ENCODE measurements around the gene CD300LF. TPM values are rescaled to one million over a fixed set of nuclear protein-coding genes. Genes with fewer than 3 reads are reported as not detected.

The CD300LF gene
- polyA plus RNA-seq, 1 experiment: not detected

GRCh38 chr17:74695629-74696028, 17.1 kb downstream of the CD300LF start:
- H3K4me3 ChIP-seq (ENCODE audit: low read depth, low read length): no peak overlapping the region
- TF ChIP-seq CTCF (IDR thresholded peaks at IDR 0.05; ENCODE audit: insufficient read depth, low read depth, low read length): no peak
- H3K36me3 ChIP-seq (ENCODE audit: control insufficient read depth, insufficient read depth, low read length): no peaks in the 10 kb centered on the region
- CTCF ChIA-PET: no interaction called here
- H3K27me3 ChIP-seq (ENCODE audit: control insufficient read depth, insufficient read depth, low read length): 0 out of 2 replicates have a peak, but pooled peaks cover 2% of the 10 kb centered on the region
- no peak for DNase-seq (ENCODE audit: low read depth)
- POLR2A ChIA-PET: no interaction called here

GRCh38 chr17:74694081-74694480, 18.6 kb downstream of the CD300LF start:
- CTCF ChIA-PET: no interaction called here
- no peaks in the 10 kb centered on the region for H3K36me3 ChIP-seq (ENCODE audit: control insufficient read depth, insufficient read depth, low read length)
- 0 out of 2 replicates have a peak, but pooled peaks cover 2% of the 10 kb centered on the region for H3K27me3 ChIP-seq (ENCODE audit: control insufficient read depth, insufficient read depth, low read length)
- DNase-seq (ENCODE audit: low read depth): no peak
- H3K4me3 ChIP-seq (ENCODE audit: low read depth, low read length): no peak overlapping the region
- TF ChIP-seq CTCF (IDR thresholded peaks at IDR 0.05; ENCODE audit: insufficient read depth, low read depth, low read length): no peak
- POLR2A ChIA-PET: no interaction called here

- no peak for DNase-seq (ENCODE audit: low read depth)
- H3K27me3 ChIP-seq (ENCODE audit: control insufficient read depth, insufficient read depth, low read length): 0 out of 2 replicates have a peak, but pooled peaks cover 2% of the 10 kb centered on the region
- no peak for TF ChIP-seq CTCF (IDR thresholded peaks at IDR 0.05; ENCODE audit: insufficient read depth, low read depth, low read length)
- H3K36me3 ChIP-seq (ENCODE audit: control insufficient read depth, insufficient read depth, low read length): no peaks in the 10 kb centered on the region
- ChIA-PET CTCF (no interaction called here), POLR2A (no interaction called here)
- H3K4me3 ChIP-seq (ENCODE audit: low read depth, low read length): no peak overlapping the region
These were observed 21.6 kb downstream of the CD300LF start for GRCh38 chr17:74691151-74691550.

GRCh38 chr17:74690409-74690825, 22.3 kb downstream of the CD300LF start:
- ChIA-PET CTCF (no interaction called here), POLR2A (no interaction called here)
- TF ChIP-seq CTCF (IDR thresholded peaks at IDR 0.05; ENCODE audit: insufficient read depth, low read depth, low read length): no peak
- no peaks in the 10 kb centered on the region for H3K36me3 ChIP-seq (ENCODE audit: control insufficient read depth, insufficient read depth, low read length)
- no peak for DNase-seq (ENCODE audit: low read depth)
- 0 out of 2 replicates have a peak, but pooled peaks cover 2% of the 10 kb centered on the region for H3K27me3 ChIP-seq (ENCODE audit: control insufficient read depth, insufficient read depth, low read length)
- no peak overlapping the region for H3K4me3 ChIP-seq (ENCODE audit: low read depth, low read length)

GRCh38 chr17:74687886-74688285, 24.8 kb downstream of the CD300LF start:
- ChIA-PET POLR2A (no interaction called here), CTCF (interaction anchor here (1.4 kb wide), 1 partner anchor 12 kb away, joined by 4 read pairs; no protein-coding TSS in a partner anchor)
- Histone ChIP-seq H3K4me3 (ENCODE audit: low read depth, low read length) (no peak overlapping the region), H3K27me3 (ENCODE audit: control insufficient read depth, insufficient read depth, low read length) (no peaks in the 10 kb centered on the region), H3K36me3 (ENCODE audit: control insufficient read depth, insufficient read depth, low read length) (no peaks in the 10 kb centered on the region)
- no peak for DNase-seq (ENCODE audit: low read depth)
- no peak for TF ChIP-seq CTCF (IDR thresholded peaks at IDR 0.05; ENCODE audit: insufficient read depth, low read depth, low read length)
